NB4 (cell line): ENCODE data around the gene SH3PXD2A.

Experiments
- DNase-seq: peaks from one replicate; pipeline ENCODE4 v3.0.0; 2010; ENCODE audit warnings: low read depth
- H3K4me3 ChIP-seq: one replicate; pipeline ENCODE4 v1.5.1; 2011; ENCODE audit warnings: mild to moderate bottlenecking, low read depth, low read length, moderate library complexity
- CTCF ChIP-seq: IDR thresholded peaks from one replicate; pipeline ENCODE4 v1.5.1; 2012; ENCODE audit warnings: low read depth, low read length
- MAX ChIP-seq: IDR thresholded peaks from 2 replicates; pipeline ENCODE4 v1.6.1; 2011; ENCODE audit warnings: low read depth, low read length
- MYC ChIP-seq: IDR thresholded peaks from 2 replicates; pipeline ENCODE4 v1.6.1; 2011; ENCODE audit warnings: low read depth, low read length
- POLR2A ChIP-seq: IDR thresholded peaks from 2 replicates; pipeline ENCODE4 v1.6.1; 2011; ENCODE audit warnings: mild to moderate bottlenecking; ENCODE audit not compliant: insufficient read length; ENCODE audit errors: extremely low read depth

SH3PXD2A gene

GRCh38 chr10:103593022-103593570, 262.3 kb downstream of the SH3PXD2A start:
- DNase-seq: no peak

GRCh38 chr10:103592186-103593021, 263.0 kb downstream of the SH3PXD2A start:
- H3K4me3 ChIP-seq: no peak overlapping the region
- TF ChIP-seq POLR2A (no peak), CTCF (peak; percentile 92)
- peak; percentile 68 for DNase-seq

More at GRCh38 chr10:103593022-103593570, 262.3 kb downstream of the SH3PXD2A start:
- no peak for TF ChIP-seq CTCF
- TF ChIP-seq POLR2A: no peak
- no peak for TF ChIP-seq MYC
- no peak for TF ChIP-seq MAX
- H3K4me3 ChIP-seq: no peak overlapping the region

GRCh38 chr10:103590744-103591291, 264.6 kb downstream of the SH3PXD2A start:
- no peak for DNase-seq
- no peak overlapping the region for H3K4me3 ChIP-seq
- no peak for TF ChIP-seq CTCF
- no peak for TF ChIP-seq POLR2A
- TF ChIP-seq MAX: no peak
- no peak for TF ChIP-seq MYC

- no peak for TF ChIP-seq MYC
- TF ChIP-seq POLR2A: no peak
- TF ChIP-seq CTCF: no peak
- TF ChIP-seq MAX: no peak
- H3K4me3 ChIP-seq: no peak overlapping the region
- DNase-seq: no peak
These were observed 265.3 kb downstream of the SH3PXD2A start for GRCh38 chr10:103590060-103590459.

GRCh38 chr10:103589074-103589630, 266.2 kb downstream of the SH3PXD2A start:
- DNase-seq: no peak
- H3K4me3 ChIP-seq: no peak overlapping the region
- TF ChIP-seq MAX (no peak), MYC (no peak), CTCF (no peak), POLR2A (no peak)
